Hematopoietic multipotent progenitor cell treated with erythropoietin and hydrocortisone succinate and interleukin-3 and kit ligand, for 17 days (in vitro differentiated cells): Measurements from ENCODE around the gene DCP2.

Experiments
- DNase-seq: peaks from one replicate; pipeline ENCODE4 v3.0.0-alpha.2; 2015; ENCODE audit warnings: low spot score

Gene DCP2

DNA sequence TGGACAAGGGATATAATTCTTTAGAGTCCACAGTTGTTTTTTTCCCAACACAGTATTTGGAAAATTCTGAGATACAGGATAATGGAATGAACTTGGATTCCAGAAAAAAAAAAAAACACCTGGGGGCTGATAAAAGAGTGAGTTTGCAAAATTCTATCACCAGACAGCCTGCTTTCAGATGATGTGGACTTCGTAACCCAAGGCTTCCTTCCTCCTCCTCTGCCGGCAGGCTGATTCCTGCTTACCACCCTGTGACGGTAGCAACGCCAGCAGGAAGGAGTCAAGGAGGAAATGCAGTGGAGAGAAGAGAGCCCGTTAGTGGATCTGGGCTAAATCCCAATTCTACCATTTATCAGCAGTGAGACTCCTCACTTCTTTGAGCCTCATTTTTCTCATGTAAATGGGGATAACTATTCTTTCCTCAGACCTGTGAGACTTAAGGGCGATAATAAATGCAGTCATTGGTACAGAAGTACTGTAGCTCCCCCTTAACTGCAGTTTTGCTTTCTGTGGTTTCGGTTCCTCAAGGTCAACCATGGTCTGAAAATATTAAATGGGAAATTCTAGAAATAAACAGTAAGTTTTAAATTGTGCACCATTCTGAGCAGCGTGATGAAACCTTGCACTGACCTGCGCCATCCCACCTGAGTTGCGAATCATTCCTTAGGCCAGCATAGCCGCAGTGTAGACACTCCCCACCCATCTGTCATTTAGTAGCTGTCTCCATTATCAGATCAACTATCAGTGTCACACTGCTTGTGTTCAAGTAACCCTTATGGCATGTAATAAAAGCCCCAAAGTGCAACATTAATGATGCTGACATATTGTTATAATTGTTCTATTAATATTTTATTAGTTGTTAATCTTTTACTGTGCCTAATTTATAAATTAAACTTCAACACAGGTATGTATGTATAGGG is 71.4 kb downstream of the DCP2 start:
- no peak for DNase-seq

DNA sequence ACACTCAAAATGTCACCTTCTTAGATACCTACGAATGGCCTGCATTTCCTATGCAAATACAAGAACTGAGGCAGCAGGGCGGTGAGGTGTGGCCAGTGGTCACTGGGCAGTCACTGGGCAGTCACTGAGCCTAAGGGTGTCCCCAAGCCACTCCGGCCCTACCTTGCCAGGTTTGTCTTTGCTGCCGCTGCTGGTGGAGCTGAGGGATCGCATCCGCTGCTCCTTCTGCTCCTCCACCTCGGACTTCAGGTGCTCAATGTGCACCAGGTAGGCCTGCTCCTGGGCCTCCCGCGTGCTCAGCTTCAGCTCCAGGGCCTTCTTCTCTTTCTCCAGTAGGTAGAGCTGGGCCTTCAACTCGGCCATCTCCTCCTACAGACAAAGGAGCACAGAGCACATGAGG is 72.3 kb downstream of the DCP2 start:
- DNase-seq, result no peak

DNA sequence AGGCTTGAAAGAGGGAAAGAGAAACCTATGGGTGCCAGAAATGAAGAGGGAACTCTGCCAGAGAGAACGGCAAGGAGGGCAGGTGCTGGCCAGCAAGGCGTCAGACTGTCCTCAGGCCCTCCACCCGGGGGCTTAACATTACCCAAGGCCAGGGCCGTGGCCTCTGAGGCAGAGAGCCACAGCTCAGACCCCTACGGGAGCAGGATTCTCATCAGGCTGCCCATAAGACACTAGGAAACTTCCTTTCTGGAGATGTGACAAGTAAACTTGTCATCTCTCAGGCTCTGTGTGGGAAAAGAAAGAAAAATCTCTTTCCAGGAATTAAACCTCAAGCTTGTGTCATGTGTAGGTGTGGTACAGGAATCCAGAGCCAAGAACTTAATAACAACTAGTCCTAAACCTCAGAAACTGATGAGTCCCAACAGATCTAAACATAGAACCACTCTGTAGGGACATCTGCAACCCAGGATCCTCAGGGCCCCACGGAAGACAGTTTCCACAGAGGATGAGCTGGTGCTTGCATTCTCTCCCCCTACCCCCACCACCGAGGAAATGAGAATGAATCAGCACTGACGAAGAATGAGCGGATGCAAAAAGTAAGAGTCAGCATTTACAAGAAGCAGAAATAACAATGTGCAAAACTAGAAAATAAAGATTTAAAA is 74.3 kb downstream of the DCP2 start:
- no peak for DNase-seq

DNA sequence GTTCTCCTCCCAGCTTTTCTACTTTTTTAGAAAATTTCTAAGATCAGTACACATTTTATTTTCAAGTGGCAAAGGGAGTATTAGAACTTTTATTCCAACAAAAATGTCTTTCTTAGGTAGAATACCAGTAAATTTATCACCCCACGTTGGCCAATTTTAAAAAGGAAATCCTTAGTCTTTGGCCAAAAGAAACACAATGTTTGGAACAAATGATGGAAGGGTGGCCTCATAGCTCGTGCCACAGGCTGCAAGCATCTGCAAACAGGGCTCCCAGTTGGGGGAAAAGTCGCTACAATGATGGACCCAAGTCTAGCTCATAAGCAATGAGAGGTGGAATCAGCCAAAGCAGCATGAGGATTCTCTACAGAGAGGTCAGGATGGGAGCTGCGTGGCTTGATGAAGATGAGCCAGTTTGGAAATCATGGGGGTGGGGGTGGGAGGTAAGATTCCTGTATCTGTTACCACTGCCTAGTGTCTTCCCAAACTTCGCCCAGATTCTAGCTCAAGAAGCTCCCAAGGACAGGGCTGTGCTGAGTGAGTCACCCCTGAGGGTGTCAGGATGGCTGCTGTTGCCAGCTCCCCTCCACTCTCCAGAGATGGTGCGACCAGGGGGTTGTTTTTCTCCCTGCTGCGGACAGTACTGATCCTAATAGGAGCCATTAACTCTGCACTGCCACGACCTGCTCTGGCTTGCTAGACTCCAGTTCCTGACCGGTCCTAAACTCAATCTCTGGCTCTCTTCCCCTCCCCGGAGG is 75.6 kb downstream of the DCP2 start:
- no peak for DNase-seq

DNA sequence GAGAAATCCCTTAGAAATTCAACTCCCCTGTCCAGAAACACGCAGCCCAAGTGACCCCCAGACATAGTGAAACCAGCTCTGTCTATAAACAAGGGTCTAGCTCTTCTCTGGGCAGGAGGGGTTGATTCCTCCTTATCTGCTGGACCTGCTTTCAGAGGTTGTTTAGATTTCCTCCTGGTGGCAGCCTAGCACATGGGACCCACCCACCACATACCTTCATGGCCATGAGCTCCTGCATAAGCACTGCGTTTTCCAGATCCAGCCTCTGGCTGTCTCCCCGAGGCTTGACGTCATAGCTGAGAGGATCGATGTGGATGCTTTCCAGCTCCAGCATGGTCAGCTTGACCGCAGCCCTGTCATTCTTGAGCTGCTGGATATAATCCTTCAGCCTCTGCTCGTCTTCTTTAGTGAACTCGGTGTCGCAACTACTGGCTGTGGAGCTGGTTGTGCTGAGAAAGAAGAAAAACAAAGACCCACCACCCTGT is 77.0 kb downstream of the DCP2 start:
- no peak for DNase-seq

DNA sequence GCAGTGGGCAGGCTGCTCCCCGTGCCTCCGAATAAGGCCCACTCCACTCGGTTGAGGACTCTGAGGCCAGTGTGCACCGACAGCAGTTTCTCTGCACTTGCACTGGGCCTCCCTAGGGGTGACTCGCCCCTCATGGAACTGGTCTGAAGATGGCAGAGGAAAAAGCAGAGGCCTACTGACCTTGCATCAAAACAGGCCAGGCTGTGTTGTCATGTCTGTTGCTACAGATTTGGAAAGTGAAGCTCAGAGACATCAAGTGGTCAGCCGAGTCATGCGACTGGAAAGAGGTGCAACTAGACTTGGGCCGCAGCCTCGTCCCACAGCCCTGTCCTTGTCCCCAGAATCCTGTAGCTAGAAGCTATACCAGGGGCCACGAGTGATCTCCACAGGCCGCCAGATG is 78.3 kb downstream of the DCP2 start:
- DNase-seq, result no peak

DNA sequence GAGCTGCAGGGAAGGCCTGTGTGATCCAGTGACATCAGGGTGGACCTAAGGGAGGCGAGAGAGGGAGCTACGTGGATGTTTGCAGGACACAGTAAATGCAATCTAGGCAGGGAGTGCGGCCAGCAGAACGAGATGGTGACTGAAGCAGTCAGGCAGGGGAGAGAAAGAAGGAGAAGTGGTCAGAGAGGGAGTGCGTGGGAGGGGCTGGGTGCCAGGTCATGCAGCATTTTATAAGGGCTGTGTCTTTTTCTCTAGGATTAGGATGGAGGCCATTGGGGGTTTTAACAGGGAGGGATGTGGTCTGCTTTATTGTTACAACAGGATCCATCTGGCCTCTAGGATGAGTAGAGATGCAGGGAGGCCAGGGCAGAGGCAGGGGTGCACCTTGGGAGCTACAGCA is 80.4 kb downstream of the DCP2 start:
- DNase-seq, result no peak

DNA sequence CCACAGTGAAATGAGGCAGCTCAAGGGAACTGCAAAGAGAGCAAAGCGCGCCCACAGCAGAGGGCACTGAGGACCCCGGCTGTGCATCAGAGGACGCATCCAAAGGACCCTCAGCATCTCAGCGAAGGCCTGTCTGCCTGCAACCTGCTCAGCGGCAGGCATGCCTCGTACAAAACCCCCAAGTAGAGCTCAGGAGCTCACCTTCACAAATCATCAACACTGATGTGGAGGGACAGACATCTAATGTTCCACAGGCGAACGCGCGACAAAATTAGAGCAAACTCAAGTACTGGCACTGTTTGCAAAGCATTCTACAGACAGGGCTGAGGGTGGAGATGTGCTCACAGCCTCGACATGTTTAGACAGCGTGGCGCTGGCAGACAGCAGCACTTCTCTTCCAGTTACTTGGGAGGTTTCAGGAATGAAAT is 81.0 kb downstream of the DCP2 start:
- DNase-seq, result no peak

DNA sequence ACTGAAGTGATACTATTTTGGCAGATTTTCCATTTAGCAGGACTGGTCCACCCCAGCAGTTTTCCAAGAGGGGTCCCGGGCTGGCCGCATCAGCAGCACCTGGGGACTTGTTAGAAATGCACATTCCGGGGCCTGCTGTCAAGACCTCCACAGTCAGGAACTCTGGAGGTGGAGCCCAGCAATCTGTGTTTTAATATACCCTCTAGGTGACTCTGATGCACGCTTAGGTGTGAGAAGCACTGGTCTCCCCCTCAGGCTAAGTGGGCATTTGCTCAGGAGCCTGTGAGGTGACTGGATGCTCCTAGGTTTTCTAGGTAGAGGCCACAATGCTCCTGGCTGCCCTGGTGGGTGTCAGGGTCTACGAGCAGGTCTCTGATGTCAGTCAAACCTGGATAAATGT is 81.7 kb downstream of the DCP2 start:
- DNase-seq, result no peak

DNA sequence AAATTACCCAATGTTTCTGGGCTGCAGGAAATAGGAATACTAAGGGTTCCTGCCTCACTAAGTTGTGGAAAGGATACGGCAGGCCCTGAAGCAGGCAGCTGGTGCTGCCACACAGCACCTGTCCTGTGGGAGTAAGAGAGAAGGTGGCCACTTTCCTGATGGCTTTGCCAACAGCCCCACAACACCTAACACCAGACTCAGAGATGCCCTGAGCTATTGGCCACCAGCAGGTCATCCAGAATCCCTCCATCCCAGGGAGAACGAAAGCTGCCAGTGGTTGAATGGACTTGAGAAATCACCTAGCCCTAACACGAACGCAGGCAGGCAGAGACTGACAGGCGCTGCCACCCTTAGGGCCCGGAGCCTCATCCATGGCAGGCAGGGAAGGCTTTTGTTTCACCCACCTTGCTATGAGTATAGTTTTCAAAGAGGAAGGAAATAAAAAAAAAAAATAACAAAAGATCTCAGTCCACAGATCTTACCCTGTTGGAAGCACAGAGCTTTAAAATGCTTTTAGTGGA is 82.2 kb downstream of the DCP2 start:
- no peak for DNase-seq

DNA sequence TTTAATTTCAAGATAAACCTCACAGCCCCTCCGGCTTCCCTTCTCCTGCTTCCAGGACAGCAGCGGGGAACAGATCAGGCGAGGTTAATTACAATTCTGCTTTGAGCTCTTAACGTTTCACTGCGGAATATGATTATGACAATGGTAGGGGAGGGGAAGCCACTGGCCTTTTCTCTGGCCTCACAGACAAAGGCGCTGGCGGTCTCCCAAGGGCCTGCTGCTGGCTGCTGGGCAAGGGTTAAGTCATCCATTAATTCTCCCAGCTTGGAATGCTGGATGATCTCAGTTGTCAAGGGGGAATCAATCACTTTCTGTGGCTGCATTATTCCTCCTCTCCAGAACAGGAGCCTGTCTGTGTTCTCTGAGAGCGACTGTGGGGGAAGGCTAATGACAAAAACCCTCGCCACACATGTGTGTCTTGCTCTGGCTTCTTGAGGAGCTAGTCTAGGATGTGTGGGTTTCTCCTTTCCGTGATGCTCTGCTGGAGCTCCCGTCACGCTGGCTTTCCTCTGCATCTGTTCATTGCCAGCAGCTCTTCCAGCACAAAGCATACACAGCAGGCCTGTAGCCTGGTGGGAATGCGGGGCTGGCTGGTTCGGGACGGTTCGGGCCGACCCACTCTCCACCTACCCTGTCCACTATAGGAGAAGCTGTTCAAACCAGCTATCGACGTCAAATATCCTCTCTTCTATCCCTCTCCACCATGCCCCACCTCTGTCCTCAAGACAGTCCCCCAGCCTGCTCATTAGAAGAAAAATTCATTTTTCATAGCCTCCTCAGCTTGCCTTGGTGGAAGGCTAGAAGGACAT is 82.8 kb downstream of the DCP2 start:
- no peak for DNase-seq

DNA sequence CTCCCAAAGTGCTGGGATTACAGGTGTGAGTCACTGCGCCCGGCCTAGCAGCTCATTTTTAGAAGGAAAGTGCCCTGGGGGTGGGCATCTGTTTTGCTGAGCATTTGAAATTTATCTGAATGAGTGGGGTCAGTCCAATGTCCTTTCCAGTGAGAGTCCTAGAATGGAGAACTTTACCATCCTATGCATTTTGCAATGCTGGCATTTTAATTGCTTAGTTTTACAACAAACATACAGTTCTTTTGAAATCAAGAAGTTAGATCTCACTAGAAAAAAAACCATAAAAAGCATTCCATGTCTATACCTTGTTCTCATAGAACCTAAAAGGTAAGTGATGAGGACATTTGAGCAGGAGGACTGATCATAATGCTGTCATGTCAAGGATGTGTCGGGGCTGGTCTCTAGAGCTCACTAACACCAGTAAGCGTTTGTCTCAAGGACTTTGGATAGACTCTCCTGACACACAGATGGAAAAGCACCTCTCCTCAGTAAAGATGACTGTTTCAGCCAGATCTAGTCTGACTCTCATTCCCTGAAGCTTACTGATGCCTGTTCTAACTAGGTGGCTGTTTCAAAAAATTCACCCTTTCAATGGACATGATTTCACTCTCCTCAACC is 83.9 kb downstream of the DCP2 start:
- DNase-seq, result no peak

DNA sequence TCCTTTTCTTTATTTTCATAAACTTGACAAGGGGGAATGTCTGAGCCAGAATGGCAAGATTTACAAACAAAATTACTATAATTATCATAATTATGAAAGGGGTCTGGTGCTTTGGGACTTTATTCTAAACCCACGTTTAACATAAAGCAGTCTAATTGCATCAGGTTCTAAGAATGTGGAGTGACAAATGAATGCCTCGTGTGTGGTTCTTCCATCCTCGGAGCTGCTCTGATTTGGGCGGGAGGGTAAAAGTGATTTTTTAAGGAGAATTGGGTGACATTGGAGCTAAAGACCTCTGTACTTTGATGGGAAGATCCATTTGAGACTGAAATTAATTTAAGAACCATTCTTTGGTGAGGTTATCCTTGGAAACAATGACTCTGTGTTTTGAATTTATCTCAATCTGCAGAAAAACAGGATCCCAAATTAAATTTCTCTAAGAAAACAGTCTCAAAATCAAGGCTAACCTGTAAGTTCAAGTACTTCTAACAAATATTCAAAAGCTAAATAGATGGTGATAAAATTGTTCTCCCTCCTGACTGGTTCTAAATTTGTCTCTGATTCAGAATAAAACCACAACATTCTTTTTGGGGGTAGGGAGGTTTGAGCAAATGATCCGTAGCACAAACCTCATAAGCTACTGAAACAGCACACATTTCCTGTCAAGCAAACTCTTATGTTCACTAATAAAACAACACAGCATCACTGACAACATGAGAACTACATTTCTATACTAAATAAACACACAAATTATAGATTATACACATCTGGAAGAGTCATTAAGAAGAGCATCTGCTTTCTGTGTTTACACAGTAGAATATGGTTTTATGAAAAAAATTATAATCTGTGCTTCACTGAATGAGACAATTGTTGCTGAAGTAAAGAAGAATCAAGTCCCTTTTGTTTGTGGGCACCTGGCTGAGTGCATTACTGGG is 85.5 kb downstream of the DCP2 start:
- DNase-seq, result no peak

DNA sequence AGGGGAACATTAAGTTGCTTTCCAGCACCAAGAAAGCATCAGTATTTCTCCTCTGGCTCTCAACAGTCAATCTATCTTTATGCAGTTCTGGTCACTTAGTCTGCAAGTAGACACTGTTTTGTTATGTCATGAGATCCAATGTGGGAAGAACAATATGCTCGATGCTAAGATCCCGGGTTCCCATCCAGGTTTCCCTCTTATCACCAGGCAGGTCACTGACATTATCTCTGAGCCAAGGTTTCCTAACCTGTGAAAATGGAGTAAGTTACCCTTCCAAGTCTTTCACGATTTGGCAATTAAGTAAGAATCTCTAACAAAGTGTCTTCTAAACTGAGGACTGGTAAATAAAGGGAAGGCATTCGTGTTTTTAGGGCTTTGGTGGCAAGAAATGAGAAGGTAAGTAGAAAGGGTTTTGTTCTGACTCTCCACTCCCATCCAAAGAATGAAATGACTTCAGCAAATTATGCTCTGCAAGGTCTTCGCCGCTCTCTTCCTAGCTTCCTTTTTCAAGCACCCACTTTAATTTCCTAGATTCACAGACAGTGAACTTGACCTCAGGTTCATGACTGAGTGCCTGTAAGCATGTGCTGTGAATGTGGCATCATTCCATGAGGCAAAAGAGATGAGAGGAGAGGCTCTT is 86.4 kb downstream of the DCP2 start:
- no peak for DNase-seq

DNA sequence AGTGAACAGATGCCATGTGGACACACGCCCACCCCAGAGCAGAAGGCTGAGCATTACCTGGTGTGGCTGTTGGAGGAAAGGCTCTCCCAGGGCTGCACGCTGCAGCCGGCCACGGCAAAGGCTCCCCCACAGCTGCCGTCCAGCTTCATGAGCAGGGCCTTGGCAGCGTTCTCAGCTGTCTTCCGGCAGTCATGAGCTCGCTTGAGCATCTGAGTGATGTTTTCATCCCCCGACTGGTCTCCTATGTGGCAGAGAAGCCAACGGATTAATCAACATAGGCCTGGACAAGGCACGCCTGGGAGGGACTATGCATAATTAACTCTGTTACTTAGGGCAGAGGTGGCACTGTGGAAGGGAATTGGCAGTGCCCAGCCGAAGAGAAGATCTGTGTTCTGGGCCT is 87.3 kb downstream of the DCP2 start:
- no peak for DNase-seq

DNA sequence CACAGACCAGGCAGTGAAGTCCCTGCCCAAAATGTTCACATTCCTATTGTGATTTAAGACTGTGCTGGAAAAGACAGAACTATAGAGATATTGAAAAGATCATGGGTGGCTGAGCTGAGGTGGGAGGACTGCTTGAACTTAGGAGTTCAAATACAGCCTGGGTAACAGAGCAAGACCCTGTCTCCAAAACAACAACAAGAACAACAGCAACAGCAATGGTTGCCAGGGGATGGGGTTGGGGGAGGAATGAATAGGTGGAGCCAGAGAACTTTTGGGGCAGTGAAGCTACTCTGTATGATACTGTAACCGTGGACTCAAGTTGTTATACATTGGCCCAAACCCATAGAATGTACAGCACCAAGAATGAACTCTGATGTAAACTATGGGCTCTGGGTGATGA is 88.2 kb downstream of the DCP2 start:
- DNase-seq, result no peak

DNA sequence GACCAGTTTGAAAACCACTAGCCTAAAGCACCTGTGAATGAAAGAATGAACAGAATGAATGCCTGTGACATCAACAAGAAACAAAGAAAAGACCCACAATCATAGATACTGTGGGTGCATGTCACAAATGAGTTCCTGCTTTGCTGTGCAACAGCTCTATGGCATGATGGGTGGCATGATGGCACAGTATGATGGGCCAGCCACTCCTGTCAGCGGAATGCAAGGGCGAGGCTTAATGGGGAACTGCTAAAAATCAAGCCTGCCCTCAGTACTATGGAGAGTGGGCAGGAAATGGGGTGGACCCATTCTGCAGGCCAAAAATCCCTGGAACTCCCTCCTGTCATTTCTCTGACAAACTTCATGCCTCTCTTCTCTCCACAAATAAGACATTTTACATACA is 89.0 kb downstream of the DCP2 start:
- no peak for DNase-seq

DNA sequence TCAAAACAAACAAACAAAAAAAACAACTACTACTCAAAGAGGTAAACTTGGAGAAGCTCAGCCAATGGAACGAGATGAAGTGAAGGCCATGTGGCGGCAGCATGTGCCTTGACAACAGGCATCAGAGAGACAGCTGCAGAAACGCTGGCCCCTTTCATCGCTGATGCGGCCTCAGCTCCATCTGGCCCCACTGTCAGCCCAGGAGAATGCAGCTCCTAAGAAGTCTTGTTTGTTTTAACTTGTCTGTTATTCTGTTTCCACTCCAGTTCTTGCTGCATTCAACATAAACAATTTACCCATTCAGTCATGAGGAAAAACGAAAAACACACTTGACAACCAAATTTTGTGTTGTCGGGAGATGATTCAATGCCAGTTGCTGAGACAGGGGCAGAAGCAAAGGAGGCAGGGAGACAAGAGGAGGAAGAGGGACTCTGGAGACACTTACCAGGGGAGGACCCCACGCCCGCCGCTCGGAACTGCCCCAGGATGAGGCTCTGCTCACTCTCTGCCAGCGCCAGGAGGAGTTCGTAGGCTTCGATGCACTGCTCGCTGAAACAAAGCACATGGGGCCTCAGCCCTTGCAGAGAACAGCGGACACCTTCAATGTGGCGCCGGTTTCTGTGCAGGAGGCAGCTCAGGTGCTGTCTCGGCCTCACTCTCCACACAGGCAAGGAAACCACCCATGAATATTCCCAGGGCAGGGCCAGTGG is 91.2 kb downstream of the DCP2 start:
- no peak for DNase-seq

DNA sequence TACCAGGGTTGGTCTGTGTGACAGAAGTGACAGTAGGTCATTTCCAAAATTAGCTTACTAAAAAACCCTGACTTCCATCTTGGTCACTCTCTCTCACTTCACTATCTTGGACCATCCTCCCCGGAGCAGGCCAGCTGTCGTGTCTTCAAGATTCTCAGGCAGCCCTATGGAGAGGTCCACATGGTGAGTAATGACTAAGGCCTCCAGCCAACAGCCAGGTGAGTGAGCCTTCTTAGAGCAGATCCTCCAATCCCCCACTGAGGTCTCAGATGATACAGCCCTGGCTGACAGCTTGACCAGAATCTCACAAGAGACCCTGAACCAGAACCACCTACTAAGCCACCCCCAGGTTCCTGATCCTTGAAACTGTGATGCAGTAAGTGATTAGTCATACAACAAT is 92.0 kb downstream of the DCP2 start:
- no peak for DNase-seq
